ENCODE data around the gene C1orf122.

The C1orf122 gene

GRCh38 chr1:37802439-37802838 is 5.2 kb upstream of the C1orf122 start:
- no peak for DNase-seq

GRCh38 chr1:37807220-37807554 is 403 bp upstream of the C1orf122 start:
- no peak for DNase-seq

- peak; percentile 52 to 90 (median 89) for DNase-seq
Measured at GRCh38 chr1:37808369-37809319, 1.1 kb downstream of the C1orf122 start.

- no peak for DNase-seq
Measured at GRCh38 chr1:37809942-37810341, 2.4 kb downstream of the C1orf122 start.

GRCh38 chr1:37811027-37811655 is 3.6 kb downstream of the C1orf122 start:
- DNase-seq, result peak; percentile 42 to 69 (median 45)

GRCh38 chr1:37813529-37814145 is 6.0 kb downstream of the C1orf122 start:
- DNase-seq, result no peak

GRCh38 chr1:37814252-37814651 is 6.7 kb downstream of the C1orf122 start:
- no peak for DNase-seq

- DNase-seq, result no peak
Measured at GRCh38 chr1:37817481-37817880, 9.9 kb downstream of the C1orf122 start.

- DNase-seq, result no peak
Measured at GRCh38 chr1:37821481-37821880, 13.9 kb downstream of the C1orf122 start.

- no peak for DNase-seq
Measured at GRCh38 chr1:37822906-37823815, 15.6 kb downstream of the C1orf122 start.

- DNase-seq, result no peak
Measured at GRCh38 chr1:37824001-37824400, 16.4 kb downstream of the C1orf122 start.

- DNase-seq, result no peak
Measured at GRCh38 chr1:37825506-37825905, 17.9 kb downstream of the C1orf122 start.

- no peak for DNase-seq
Measured at GRCh38 chr1:37828410-37829074, 21.0 kb downstream of the C1orf122 start.

- no peak for DNase-seq
Measured at GRCh38 chr1:37831109-37831508, 23.5 kb downstream of the C1orf122 start.

- no peak for DNase-seq
Measured at GRCh38 chr1:37831809-37832208, 24.2 kb downstream of the C1orf122 start.

GRCh38 chr1:37836788-37837187 is 29.2 kb downstream of the C1orf122 start:
- DNase-seq, result no peak

GRCh38 chr1:37839676-37840075 is 32.1 kb downstream of the C1orf122 start:
- no peak for DNase-seq

- no peak for DNase-seq
Measured at GRCh38 chr1:37840711-37841110, 33.1 kb downstream of the C1orf122 start.

- no peak for DNase-seq
Measured at GRCh38 chr1:37841652-37842051, 34.1 kb downstream of the C1orf122 start.

- no peak for DNase-seq
Measured at GRCh38 chr1:37844536-37844935, 36.9 kb downstream of the C1orf122 start.

- no peak for DNase-seq
Measured at GRCh38 chr1:37845049-37845646, 37.6 kb downstream of the C1orf122 start.

GRCh38 chr1:37845786-37846185 is 38.2 kb downstream of the C1orf122 start:
- no peak for DNase-seq

All from NCI-H1417 (cell line).